Psoas muscle (tissue), 8 donors: ENCODE results near the gene COMMD8. TPM values are rescaled to one million over a fixed set of nuclear protein-coding genes. Genes with fewer than 3 reads are reported as not detected.

Experiments used
- ATAC-seq, 4 donors: fragments of 200-7000 bp; cut with Tn5 transposase; one replicate each; pipeline ENCODE4 v1.9.1; 2020; ENCODE audit warnings: moderate library complexity in 3 of 4, mild to moderate bottlenecking in 2 of 4
- DNase-seq, 2 donors: peaks; one replicate each; pipeline ENCODE4 v3.0.0-alpha.2; 2020
- H3K27ac ChIP-seq: fragments of 200-600 bp; one replicate; pipeline ENCODE4 v1.8.0; 2022
- H3K27me3 ChIP-seq, 3 donors: fragments of 200-600 bp in 1 of 3; one replicate each; pipeline versions ENCODE4 v1.6.1 to v1.8.0; 2013 to 2022; ENCODE audit warnings: low read length in 2 of 3, mild to moderate bottlenecking in 2 of 3, moderate library complexity in 1 of 3; ENCODE audit not compliant: insufficient read depth in 3 of 3
- H3K36me3 ChIP-seq, 2 donors: fragments of 200-600 bp in 1 of 2; one replicate each; pipeline versions ENCODE4 v1.6.1 to v1.8.0; 2013 to 2022; ENCODE audit warnings: low read depth in 1 of 2, mild to moderate bottlenecking in 1 of 2, moderate library complexity in 1 of 2; ENCODE audit not compliant: insufficient read depth in 1 of 2
- H3K4me1 ChIP-seq: fragments of 200-600 bp; one replicate; pipeline ENCODE4 v1.8.0; 2022
- H3K4me3 ChIP-seq: fragments of 200-600 bp; one replicate; pipeline ENCODE4 v1.8.0; 2022; ENCODE audit warnings: mild to moderate bottlenecking
- H3K9me3 ChIP-seq: fragments of 200-600 bp; one replicate; pipeline ENCODE4 v1.8.0; 2022
- CTCF ChIP-seq: fragments of 200-600 bp; IDR thresholded peaks from one replicate; pipeline ENCODE4 v1.8.0; 2022; ENCODE audit warnings: antibody characterized with exemption
- WGBS, 3 donors: extraction: QIAGEN DNeasy Blood & Tissue Kit; methylation state at CpG; one replicate each; pipeline versions ENCODE4 v1.1.6 to v1.1.7; 2013; 5-methylcytosine and 5-hydroxymethylcytosine counted together
- intact Hi-C, 2 donors: fragments of 100-400 bp; cut with DNase I; formaldehyde crosslinking; loops; one replicate each; pipeline versions ENCODE4 v1.11.0 to v1.14.2; 2022
- polyA plus RNA-seq, 3 donors: library from polyadenylated mRNA; stranded (reverse); fragments of 200-250 nt; gene quantifications; one replicate each; pipeline ENCODE4 v1.2.3, GENCODE V29; 2013
- total RNA-seq, 4 donors: library from RNA; stranded (reverse); fragmentation: NEBNext Ultra II Directional in 2 of 4; extraction: Animal tissue kit (Norgen Biotek cat#: 25700) in 2 of 4; gene quantifications; one replicate each; pipeline versions ENCODE4 v1.2.1 to v1.2.4, GENCODE V29; 2021 to 2023
- donor health status: healthy with polysubstance abuse.
- donor health status: DM: no; HTN: no; CAD: no; lungs with moderate emphysema.
- donor health status: Bipolar disorder and iron deficiency.
- donor health status: healthy.
- donor health status: DM: yes; HTN: yes; CAD: no.
- donor health status: DM: no; HTN: no; CAD: no.
- donor health status: DM: no; HTN: no; CAD: no.
- donor health status: DM: yes; HTN: yes; CAD: no.

Gene COMMD8
- total and polyA plus RNA-seq, 7 donors: 4.9 to 18.0 (median 6.2) TPM

- ATAC-seq (peak; percentile 99 to 100 (median 100)), DNase-seq (peak; percentile 95 to 96)
- Histone ChIP-seq H3K27ac (peak within 1 kb of the TSS; percentile 81), H3K27me3 (no peaks in the 10 kb centered on the region), H3K9me3 (no peaks in the 10 kb centered on the region), H3K4me3 (peak within 1 kb of the TSS; percentile 74), H3K4me1 (no peaks in the 10 kb centered on the region), H3K36me3 (no peaks in the 10 kb centered on the region)
- 1 to 2% (median 1%) methylated on average over 33 to 34 of the region's 34 CpGs for WGBS, 3 donors
- TF ChIP-seq CTCF: peak; percentile 27
- intact Hi-C loops: loop anchor here in 1 of 2 donors (2.0 to 5.0 kb wide), 2 partner anchors 22 to 1142 kb away; partner anchors contain the start of gene COMMD8
These were observed 21.7 kb upstream of the COMMD8 start, which contains the start of gene ATP10D for GRCh38 chr4:47485047-47485692. TSS of gene ATP10D (plus strand) at chr4:47485275. CDS start at chr4:47512541, 27,266 bp downstream.

GRCh38 chr4:47484168-47484567, 20.7 kb upstream of the COMMD8 start:
- no peaks in the 10 kb centered on the region for H3K4me1 ChIP-seq
- H3K9me3 ChIP-seq: no peaks in the 10 kb centered on the region
- no peak overlapping the region for H3K4me3 ChIP-seq
- H3K36me3 ChIP-seq: no peaks in the 10 kb centered on the region
- no peaks in the 10 kb centered on the region for H3K27me3 ChIP-seq
- ATAC-seq: no peak
- 77 to 87% (median 80%) methylated on average over 3 of the region's 3 CpGs for WGBS, 3 donors
- no peak for DNase-seq
- no peak overlapping the region for H3K27ac ChIP-seq
- intact Hi-C loops: loop anchor here in 1 of 2 donors (2.0 kb wide), 1 partner anchor 21 kb away; the partner anchor contains the start of gene COMMD8
- no peak for TF ChIP-seq CTCF

GRCh38 chr4:47483745-47484144, 20.2 kb upstream of the COMMD8 start:
- DNase-seq (no peak), ATAC-seq (no peak)
- Histone ChIP-seq H3K27ac (no peak overlapping the region), H3K27me3 (no peaks in the 10 kb centered on the region), H3K36me3 (no peaks in the 10 kb centered on the region), H3K9me3 (no peaks in the 10 kb centered on the region), H3K4me3 (no peak overlapping the region), H3K4me1 (no peaks in the 10 kb centered on the region)
- intact Hi-C loops: loop anchor here in 1 of 2 donors (2.0 kb wide), 1 partner anchor 21 kb away; the partner anchor contains the start of gene COMMD8
- WGBS, 3 donors: 79 to 87% (median 80%) methylated on average over 3 of the region's 3 CpGs
- TF ChIP-seq CTCF: no peak

DNA sequence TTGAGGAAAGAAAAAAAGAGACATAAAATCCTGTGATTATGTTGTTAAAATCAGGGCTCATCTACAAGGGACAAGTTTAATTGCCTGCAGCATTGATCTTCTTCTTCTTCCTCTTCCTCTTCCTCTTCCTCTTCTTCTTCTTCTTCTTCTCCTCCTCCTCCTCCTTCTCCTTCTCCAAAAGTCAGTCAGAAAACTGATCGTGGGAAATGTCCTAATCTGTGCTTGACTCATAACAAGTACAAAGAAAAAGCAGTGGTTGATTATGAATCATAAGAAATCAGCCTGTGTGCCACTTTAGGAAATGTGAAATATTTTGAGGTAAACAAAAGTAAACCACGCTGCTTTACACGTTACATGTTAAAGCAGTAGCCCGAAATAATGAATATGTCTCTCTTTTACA, 18.8 kb upstream of the COMMD8 start:
- no peaks in the 10 kb centered on the region for H3K4me1 ChIP-seq
- no peaks in the 10 kb centered on the region for H3K9me3 ChIP-seq
- DNase-seq: no peak
- no peaks in the 10 kb centered on the region for H3K36me3 ChIP-seq
- intact Hi-C loops: no loop called here
- H3K27me3 ChIP-seq: no peaks in the 10 kb centered on the region
- 76 to 87% (median 78%) methylated on average over 4 of the region's 4 CpGs for WGBS, 3 donors
- TF ChIP-seq CTCF: no peak
- no peak overlapping the region for H3K4me3 ChIP-seq
- no peak overlapping the region for H3K27ac ChIP-seq
- no peak for ATAC-seq
